Ureter (tissue), 1 donor: ENCODE data around the gene NTNG1. TPM values are rescaled to one million over a fixed set of nuclear protein-coding genes. Genes with fewer than 3 reads are reported as not detected.

Experiments
- DNase-seq: peaks from one replicate; pipeline ENCODE4 v3.0.0-alpha.2; 2020; ENCODE audit warnings: low spot score
- total RNA-seq: library from RNA; stranded (reverse); gene quantifications from one replicate; pipeline ENCODE4 v1.2.4, GENCODE V29; 2023
- donor health status: DM: yes; HTN: yes; CAD: no.

Gene NTNG1
- total RNA-seq, 1 donor from 2014 or later = 9.9 TPM

DNA sequence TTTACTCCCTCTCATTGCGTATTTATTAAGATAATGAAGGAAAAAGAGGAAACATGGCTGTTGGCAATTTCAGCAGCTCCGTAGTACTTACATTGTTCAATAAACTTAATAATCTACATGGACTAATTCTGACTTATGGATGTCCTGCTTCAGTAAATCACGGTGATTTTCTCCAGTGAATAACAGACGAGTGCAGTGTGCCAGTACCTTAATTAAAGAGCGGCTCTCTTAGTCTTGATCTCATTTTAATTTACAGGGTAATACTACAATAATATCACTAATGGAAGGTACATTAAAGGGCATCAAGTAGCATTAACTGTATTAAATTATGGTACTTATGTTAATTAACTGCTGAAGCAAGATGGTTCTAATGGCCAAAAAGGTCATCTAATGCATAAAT, 187.2 kb downstream of the NTNG1 start:
- DNase-seq = no peak

DNA sequence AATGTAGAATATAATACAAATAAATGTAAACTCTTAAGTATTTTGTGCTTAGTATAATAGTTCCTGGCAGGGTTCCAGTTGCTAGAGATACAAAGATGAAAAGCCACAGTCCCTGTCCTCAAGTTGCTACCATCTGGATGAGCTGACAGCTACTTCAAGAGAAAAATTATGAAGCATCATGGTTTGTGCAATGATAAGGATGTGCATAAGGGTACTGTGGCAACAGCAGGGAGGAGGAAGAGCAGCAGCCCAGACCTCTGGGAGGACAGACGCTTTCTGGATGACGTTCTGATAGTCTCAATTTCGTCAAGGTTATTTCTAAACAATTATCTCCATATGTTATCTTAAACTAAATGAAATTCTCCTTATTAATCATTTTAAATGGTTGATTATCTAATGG, 198.9 kb downstream of the NTNG1 start:
- no peak for DNase-seq

DNA sequence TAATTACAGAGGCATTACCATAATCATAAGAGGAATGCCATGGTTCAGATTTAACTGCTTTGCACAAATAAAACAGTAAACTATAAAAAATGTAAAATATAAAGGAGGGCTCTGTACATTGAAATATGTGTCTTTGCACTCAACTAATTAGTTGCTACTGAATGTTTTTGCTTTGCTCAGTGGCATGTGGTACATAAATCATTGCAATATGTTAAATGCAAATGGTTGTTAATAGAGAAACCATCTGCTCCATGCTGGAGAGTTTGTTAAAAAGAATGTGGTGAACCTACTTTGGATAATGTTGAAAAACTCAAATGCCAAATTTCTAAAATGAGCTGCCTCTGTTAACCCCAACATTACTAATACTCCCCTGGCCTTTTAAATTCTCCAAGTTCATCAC, 201.5 kb downstream of the NTNG1 start:
- no peak for DNase-seq

DNA sequence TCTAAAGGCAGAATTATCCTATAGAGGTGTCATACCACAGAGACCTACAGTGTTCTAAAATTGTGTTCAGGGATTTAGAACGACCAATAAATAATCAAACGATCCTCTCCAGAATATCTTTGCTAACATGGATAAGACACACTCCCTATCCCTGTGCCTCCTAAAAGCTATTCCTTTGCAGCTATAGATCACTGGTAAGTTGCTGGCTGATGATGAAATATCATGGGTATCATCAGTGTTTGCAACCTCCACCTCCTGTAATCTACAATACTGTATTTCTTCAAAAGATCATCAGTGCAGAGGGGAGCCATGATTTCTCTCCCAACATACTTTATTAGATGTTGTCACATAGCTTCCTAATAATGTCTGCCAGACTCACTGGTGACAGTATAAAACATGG, 201.9 kb downstream of the NTNG1 start:
- no peak for DNase-seq

DNA sequence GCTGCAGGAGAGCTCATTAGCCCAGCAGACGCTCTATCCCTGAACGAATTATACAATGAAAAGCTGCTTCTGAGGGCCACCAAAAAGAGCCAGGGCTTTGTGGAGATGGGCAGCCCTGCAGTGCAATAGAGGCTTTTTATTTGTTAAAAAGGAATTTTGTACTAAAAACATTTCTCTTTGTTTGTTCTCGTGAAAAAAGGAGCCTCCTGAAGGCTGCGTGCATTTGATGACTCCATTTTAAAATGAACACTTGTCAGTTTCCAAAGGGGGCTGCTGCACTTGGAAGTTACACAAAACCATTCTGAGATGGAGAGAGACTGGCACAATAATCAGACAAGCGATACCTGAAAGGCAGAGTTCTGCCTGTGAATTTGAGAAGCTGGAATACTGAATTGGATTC, 202.8 kb downstream of the NTNG1 start:
- no peak for DNase-seq

DNA sequence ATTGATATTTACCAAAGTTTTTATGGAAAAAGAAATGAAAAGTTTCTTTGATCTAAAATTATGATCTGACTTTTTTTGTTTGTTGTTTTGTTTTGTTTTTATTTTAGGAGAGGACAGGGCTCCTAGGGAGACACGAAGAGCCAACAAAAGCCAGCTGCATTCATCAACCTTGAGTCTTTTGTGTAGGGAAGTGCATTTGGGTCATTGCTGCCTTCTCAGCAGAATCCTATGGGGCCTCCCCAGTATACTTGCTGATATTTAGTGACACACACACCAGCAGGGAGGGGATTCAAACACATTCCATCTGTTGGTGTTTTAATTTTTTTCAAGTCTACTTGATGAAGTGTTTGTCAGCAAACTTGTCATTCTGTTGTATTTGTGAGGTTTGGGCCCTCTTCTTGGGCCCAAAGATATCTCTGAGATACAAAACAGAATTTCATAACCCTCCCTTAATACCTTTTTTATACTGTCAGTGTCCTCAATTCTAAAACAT, 203.5 kb downstream of the NTNG1 start:
- DNase-seq = no peak

DNA sequence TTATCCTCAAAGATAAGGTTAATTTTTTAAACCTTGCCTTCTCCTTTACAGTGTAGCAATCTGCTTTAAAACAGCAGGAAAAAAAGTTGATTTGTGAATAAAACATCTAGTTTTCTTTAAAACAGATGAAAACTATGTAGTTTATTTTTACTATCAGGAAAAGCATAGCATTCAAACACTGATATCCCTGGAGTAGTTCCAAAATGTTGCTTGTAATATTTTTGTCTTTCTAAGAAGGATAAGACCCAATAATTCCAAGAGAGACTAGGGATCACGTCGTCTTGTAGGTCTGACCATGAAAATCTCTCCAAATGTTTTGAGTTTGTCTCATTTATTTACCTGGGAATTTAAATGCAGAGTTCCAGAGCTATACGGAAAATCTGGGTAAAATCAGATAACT, 204.0 kb downstream of the NTNG1 start:
- no peak for DNase-seq

DNA sequence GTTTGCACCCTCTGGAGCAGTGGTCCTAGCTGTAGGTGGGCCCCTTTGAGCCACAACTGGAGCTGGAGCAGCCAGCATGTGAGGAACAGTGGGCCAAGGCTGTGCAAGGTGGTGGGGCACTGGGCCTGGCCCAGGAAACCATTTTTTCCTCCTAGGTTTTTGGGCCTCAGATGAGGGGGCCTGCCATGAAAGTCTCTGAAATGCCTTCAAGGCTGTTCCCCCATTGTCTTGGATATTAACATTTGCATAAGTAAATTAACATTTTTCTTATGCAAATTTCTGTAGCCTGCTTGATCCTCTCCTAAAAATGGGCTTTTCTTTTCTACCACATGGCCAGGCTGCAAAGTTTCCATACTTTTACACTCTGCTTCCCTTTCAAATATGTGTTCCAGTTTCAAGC, 212.0 kb downstream of the NTNG1 start:
- DNase-seq = no peak

DNA sequence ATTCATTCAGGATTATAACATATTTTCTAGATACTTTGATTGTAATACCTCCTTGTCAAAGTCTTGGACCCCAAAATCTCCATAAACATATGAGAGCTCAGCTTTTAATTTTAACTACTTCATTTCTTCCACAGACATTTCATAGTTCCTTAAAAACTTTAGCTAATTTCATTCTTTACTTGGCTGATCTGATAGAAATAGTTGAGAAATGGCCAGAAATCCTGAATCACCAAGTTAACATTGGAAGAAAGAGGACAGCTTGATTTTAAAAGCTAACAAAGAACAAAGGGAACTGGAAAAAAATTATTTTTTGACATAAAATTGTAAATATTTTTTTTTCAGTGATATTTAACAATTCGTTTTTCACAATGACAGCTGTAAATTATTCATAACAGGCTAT, 216.5 kb downstream of the NTNG1 start:
- DNase-seq = no peak

DNA sequence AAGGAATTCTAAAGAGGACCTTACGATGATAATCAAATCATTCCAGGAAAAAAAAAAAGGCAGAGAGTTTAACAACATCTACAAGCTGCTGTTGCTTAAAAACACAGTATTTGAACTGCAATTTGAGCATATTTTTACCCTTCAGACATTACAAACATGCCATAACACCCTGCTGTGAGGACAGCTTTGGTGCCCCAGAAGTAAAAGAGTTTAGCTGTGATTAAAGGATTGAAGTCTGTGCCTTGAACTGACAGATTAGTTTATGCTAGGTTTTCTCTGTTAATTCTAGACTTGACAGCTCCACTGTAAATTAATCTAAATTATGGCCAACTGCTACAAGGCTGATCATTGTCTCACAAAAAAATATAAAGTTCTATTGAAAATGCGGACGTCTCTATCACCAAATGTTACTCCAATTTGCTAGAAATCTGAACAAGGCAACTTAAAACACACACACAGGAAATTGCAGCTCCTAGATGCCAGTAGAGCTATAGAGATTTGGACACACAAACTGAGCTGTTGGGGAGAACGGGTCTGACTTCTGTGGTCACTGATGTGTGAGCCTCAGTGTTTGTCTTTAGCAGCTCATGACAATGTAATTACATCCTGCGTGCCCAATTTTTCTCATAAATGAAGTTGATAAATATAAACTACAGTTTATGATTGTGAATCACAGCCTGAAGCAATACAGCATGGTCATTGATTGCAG, 217.9 kb downstream of the NTNG1 start:
- DNase-seq = no peak

DNA sequence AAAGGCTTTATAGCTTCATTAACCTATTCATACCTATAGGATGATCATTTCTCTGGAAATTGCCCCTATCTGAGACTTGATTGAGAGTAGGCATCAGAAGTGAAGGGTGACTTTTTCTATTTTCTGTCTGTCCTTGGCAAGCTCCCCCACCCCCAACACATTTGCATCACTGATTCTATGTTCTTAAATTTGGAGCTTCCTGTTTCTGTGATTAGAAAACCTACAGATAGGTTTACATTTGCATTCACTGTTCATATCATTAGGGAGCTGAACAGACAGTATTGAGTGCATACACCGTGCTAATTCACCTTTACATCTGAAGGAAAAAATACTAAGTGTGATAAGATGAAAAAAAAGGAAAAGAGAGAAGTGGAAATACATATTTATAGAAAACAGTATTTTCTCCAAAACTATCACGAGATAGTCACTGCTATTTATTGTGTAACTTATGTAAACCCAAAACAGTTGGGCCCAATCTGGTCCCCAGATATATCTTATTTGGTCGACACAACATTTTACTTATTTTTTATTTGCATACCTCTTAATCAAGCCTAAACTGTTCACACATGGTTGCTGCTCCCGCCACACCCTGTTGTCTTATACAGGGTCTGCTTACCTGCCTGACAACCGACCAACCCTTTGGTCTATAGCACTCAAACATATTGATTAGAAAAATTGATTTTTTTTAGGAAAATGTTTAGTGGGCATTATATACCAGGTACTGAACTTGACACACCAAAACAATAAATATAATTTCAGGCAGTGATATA, 218.8 kb downstream of the NTNG1 start:
- no peak for DNase-seq

DNA sequence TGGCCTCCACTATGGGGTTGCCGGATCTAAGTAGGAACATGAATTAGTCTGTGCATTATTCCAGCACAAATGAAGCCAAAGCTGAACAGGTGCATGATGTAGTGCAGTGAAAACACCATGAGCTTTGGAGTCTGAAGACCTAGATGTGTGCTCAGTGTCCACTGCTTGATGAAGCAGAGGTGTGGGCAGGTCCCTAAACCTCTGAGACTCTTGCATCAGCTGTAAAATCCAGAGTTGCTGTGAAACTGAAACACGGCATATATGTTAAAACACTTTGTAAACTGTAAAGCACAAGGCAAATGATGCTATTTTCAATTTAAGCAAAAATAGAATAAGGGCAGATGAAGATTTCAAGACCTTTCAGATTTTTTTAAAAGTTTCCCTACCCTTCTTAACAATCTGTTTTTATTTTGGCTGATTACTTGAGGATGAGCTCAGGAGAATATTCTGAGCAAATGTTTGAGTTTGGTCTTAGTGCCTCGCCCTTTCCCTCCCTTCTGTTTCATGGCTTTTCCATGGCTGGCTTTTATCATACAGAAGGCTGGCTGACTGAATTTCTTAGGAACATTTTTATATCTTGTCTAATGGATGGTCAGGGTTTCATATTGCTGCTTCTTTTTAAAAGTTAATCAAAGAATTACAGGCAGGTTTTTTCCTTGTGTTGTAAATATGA, 221.8 kb downstream of the NTNG1 start:
- DNase-seq = no peak

DNA sequence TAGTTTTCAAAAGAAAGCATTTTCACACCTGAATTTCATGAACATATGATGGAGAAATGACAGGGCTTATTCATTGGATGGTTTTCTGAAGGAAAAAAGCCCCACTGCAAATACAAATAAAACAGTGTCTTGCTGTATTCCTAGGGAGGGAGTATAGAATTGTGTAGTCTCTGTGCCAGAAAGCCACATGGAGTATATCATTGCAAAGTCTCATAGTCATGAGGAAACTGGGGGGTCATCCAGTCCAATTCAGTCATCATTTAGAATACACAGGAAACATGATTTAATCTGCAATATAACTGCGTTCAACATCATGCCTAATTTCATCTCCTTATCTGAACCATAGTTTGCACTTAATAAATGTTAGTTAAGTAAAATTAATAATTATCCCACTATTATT, 222.3 kb downstream of the NTNG1 start:
- DNase-seq = no peak

DNA sequence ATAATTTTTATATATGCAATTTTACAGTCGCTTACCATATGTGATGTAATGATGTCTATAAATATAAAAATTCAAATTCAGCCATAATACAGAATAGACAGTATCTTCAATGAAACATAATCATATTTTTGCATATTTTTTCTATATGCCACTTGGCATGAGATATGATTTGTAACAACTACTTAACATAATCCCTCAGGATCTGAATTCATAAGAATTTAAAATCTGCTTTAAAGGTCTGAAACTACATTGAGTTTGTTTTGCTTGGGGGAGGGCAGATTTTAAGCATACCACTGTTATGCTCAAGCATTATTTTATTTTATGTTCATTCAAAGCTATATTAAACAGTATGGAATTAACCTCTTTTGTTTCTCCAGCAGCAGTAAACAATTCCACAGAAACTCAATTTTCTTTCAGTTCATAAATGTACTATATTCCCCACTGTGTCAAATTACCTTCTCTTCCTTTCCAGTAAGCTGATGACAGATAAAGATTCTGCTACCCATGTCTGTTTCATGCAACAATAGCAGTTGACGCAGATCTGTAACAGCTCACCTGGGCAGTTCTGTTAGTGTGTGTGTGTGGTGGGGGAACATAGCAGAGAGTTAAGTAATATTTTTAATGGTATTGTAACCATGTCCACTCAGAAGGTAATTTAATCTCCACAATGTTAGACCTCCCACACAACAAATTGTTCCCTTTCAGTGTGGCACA, 224.8 kb downstream of the NTNG1 start:
- no peak for DNase-seq

DNA sequence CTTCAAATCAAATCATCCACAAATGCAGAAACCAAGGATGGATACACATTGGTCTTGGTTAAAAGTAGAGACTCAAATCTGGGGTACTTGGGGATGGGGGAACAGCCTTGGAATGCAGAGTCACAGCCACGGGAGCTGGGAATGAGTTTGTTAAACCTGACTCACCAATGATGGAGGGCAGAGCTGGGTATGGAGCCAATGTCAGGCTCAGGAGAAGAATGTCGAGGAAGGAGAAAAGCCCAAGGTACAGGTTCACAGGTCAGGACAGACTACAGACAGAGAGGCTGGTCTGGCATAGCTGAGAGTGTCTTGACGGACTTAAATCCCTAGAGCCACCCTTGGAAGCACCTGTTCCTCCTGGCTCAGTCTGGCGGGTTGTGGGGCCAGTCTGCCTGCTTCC, 237.6 kb downstream of the NTNG1 start:
- no peak for DNase-seq

DNA sequence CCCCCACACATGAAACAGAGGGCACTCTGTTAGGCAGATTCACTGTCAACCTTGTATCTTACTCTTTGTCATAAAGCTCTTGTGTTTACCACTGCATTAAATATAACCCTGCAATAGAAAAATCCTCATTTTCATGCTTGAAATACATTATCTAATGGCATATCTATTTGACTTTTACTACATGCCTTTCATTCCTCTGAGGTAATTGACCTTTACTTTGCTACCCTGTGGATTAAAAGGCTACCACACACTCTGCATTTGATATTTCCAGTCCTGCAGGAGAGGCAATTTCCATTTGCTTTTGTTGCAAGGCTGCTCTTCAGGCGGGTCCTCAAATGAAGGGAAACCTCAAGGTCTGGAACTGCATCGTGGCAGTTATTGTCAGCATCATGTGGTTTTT, 238.0 kb downstream of the NTNG1 start:
- no peak for DNase-seq

DNA sequence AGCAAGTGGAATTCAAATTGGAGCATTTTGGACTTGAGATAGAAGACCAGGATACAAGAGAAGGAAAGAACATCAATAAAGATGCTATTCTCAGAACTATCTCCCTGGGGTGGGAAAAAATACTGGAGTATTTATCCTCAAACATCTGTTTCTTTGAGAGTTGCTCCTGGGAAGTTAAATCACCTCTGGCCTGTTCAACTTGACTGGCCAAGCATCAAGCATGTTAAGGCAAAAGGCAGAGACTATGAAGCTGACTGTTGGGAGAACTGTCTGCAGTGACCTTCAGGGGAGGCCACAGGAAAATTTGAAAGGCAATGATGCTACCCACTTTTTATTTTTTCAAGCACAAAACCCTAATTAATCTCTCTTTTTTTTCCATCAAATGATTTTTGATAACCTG, 239.0 kb downstream of the NTNG1 start:
- DNase-seq = no peak

DNA sequence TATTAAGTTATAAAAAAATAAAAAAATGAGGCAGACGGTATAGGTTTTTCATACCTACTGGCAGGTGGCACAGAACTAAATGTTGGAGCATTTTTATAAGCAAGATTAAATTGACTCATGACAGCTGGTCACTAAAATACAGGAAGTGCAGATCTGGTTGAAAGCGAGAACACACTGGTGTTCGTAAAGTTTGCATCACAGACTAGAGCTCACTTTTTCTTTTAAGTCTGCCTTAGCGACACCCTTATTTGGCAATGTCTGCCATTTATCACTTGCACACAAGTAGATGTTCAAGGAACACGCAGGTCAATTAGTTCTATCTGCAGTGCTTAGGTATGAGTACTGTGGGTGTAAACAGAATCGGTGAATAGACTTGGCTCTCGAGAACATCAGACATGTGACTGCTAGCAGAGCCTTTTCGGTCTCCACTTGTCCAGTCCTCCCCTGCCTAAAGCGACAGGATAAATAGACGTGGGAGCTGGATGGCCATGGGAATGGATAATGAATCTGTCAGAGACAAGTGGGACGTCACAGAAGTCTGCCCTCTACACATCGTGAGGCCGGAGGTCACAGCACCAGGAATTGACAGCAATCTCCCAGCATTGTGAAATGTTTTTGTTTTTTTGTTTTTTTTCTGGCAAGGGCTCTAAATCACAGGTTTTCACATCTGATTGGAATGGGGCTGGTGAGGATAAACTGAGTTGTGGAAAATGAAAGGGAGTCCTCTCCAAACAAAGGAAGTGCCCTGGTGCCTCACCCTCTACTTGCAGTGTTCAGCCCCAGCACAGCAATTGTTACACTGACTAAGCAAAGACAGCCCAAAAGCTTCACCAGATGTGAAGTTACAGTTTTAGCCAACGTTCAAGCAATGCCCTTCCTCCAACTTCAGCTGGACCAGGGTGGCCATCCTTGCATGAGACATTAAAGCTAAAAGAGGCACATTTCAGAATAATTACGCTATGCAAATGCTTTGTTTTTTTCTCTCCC, 248.9 kb downstream of the NTNG1 start:
- no peak for DNase-seq

DNA sequence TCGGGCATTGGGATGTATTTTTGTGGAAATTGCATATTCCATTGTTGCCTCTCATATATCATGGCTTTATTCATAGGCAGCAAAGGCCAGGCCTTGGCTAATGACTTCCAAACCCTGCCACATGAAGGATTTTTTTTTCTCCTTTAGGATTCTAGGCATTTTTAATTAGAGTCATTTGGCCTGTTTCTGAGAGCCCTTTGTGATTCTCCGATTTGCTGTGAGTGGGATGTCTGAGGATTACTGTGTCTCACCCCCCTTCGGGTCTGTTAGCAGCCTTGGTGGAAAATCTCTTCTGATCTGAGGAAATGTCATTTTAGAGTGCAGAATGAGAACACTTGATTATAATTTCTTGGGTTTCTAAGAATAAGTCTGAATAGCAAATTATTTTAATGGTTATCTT, 253.5 kb downstream of the NTNG1 start:
- DNase-seq = no peak

DNA sequence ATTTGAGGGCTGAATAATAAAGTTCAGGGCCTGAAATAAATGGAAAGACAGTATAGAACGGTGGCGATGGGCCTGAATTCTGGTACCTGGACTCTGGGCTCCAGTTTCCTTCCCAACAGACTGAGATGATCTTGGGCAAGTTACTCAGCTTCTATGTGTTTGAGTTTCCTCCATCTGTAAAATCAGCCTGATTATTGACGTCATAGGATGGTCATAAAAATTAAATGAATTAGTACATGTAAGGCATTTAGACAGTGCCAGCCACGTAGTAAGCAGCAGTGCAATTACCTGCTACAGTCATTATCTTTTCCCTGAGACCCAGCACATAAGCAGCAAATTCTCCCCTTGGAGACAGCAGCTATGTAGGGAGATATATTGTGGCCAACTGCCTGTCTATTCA, 260.9 kb downstream of the NTNG1 start:
- no peak for DNase-seq

DNA sequence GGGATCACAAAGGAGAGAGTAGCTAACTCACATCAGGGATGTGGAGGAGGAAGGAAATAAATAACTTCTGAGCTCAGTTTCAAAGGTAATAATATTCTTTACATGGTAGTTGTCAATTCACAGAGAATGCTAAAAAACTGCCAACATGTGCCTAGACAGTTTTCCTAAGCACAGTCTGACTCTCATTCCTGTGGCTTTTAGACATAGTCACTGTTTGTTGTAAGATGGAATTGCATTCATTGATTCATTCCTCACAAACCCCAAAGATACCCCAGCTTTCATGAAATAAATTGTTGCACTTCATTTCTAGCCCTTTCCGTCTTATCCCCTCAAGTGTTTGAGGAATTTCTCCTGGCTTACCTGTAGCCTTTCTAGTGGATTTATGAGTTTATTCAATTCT, 263.9 kb downstream of the NTNG1 start:
- DNase-seq = no peak
